Left lung (tissue), 14 donors: ENCODE data around the gene METAP1. TPM values are rescaled to one million over a fixed set of nuclear protein-coding genes. Genes with fewer than 3 reads are reported as not detected.

Source experiments
- ATAC-seq: fragments of 200-7000 bp; cut with Tn5 transposase; one replicate; pipeline ENCODE4 v1.9.1; 2020; ENCODE audit warnings: moderate library complexity
- DNase-seq, 4 donors: peaks; one replicate each; pipeline ENCODE4 v3.0.0-alpha.2; 2013 to 2020
- H3K27ac ChIP-seq, 2 donors: fragments of 200-600 bp; sonication (generic) in 1 of 2; one replicate each; pipeline versions ENCODE4 v1.5.0 to v1.8.0; 2020 to 2021
- H3K27me3 ChIP-seq, 2 donors: fragments of 200-600 bp; sonication (generic) in 1 of 2; one replicate each; pipeline versions ENCODE4 v1.5.0 to v1.8.0; 2020 to 2021
- H3K36me3 ChIP-seq, 2 donors: fragments of 200-600 bp; sonication (generic) in 1 of 2; one replicate each; pipeline versions ENCODE4 v1.5.0 to v1.8.0; 2020 to 2021
- H3K4me1 ChIP-seq, 2 donors: fragments of 200-600 bp; one replicate each; pipeline ENCODE4 v1.8.0; 2021
- H3K4me3 ChIP-seq, 2 donors: fragments of 200-600 bp; sonication (generic) in 1 of 2; one replicate each; pipeline versions ENCODE4 v1.5.0 to v1.8.0; 2020 to 2021; ENCODE audit warnings: mild to moderate bottlenecking in 1 of 2
- H3K9me3 ChIP-seq, 2 donors: fragments of 200-600 bp; sonication (generic) in 1 of 2; one replicate each; pipeline versions ENCODE4 v1.5.0 to v1.8.0; 2020 to 2021
- intact Hi-C, 2 donors: fragments of 100-400 bp; cut with DNase I; formaldehyde crosslinking; loops; one replicate each; pipeline versions ENCODE4 v1.11.2 to v1.14.2; 2022
- long read RNA-seq, 12 donors: library from polyadenylated mRNA in 2 of 12; unstranded in 2 of 12; transcript quantifications; one replicate each; pipeline ENCODE4 v2.0.0 and lab custom pipeline, GENCODE V29; 2019 to 2026
- polyA plus RNA-seq, 6 donors: library from polyadenylated mRNA; unstranded; fragments of 120-200 nt; gene quantifications; one replicate each; pipeline ENCODE4 v1.2.1, GENCODE V29; 2013; ENCODE audit not compliant: insufficient read length in 6 of 6
- total RNA-seq, 2 donors: library from RNA; stranded (reverse); fragmentation: NEBNext Ultra II Directional; extraction: Animal tissue kit (Norgen Biotek cat#: 25700); gene quantifications; one replicate each; pipeline ENCODE4 v1.2.1, GENCODE V29; 2021
- TF ChIP-seq, protein P1 (sequence below), 2 donors: fragments of 200-600 bp; sonication (generic) in 1 of 2; IDR thresholded peaks; one replicate each; pipeline versions ENCODE4 v1.5.0 to v1.8.0; 2021; ENCODE audit warnings: antibody characterized with exemption in 2 of 2
- donor health status: DM: no; HTN: yes; CAD: no.
- donor health status: DM: no; HTN: no; CAD: no.

The METAP1 gene
- total RNA-seq (10 to 100 TPM; 31.5 to 42.8 TPM), polyA plus RNA-seq (10 to 100 TPM; 56.8 to 73.1 (median 64.4) TPM)
- long read RNA-seq, donor 1, transcript METAP1-201 (11 exons, 2,791 nt), result major isoform, 13 of 383 reads
- long read RNA-seq, donor 1, partial matches to known transcripts, result 264 of 383 reads
- long read RNA-seq, donor 1, other reads (novel, unspliced or antisense), result 106 of 383 reads
- long read RNA-seq, donor 2, transcript METAP1-201 (11 exons, 2,791 nt), result major isoform, 12 of 17 reads
- long read RNA-seq, donor 2, partial matches to known transcripts, result 5 of 17 reads
- long read RNA-seq, donor 2, other reads (novel, unspliced or antisense), result 0 of 17 reads
- long read RNA-seq, donor 3, transcript METAP1-201 (11 exons, 2,791 nt), result major isoform, 16 of 321 reads
- long read RNA-seq, donor 3, partial matches to known transcripts, result 148 of 321 reads
- long read RNA-seq, donor 3, other reads (novel, unspliced or antisense), result 157 of 321 reads
- long read RNA-seq, donor 4, partial matches to known transcripts, result 0 of 5 reads
- long read RNA-seq, donor 4, other reads (novel, unspliced or antisense), result 1 of 5 reads
- long read RNA-seq, donor 5, transcript METAP1-201 (11 exons, 2,791 nt), result major isoform, 10 of 328 reads
- long read RNA-seq, donor 5, partial matches to known transcripts, result 318 of 328 reads
- long read RNA-seq, donor 5, other reads (novel, unspliced or antisense), result 0 of 328 reads
- long read RNA-seq, donor 6, transcript METAP1-201 (11 exons, 2,791 nt), result major isoform, 12 of 452 reads
- long read RNA-seq, donor 6, partial matches to known transcripts, result 440 of 452 reads
- long read RNA-seq, donor 6, other reads (novel, unspliced or antisense), result 0 of 452 reads
- long read RNA-seq, donor 7, transcript METAP1-201 (11 exons, 2,791 nt), result major isoform, 9 of 290 reads
- long read RNA-seq, donor 7, partial matches to known transcripts, result 207 of 290 reads
- long read RNA-seq, donor 7, other reads (novel, unspliced or antisense), result 74 of 290 reads
- long read RNA-seq, donor 8, transcript METAP1-201 (11 exons, 2,791 nt), result major isoform, 15 of 311 reads
- long read RNA-seq, donor 8, partial matches to known transcripts, result 248 of 311 reads
- long read RNA-seq, donor 8, other reads (novel, unspliced or antisense), result 48 of 311 reads
- long read RNA-seq, donor 9, result 0 reads
- long read RNA-seq, donor 10, partial matches to known transcripts, result 0 of 1 reads
- long read RNA-seq, donor 10, other reads (novel, unspliced or antisense), result 0 of 1 reads
- long read RNA-seq, donor 11, partial matches to known transcripts, result 197 of 229 reads
- long read RNA-seq, donor 11, other reads (novel, unspliced or antisense), result 28 of 229 reads
- long read RNA-seq, donor 12, transcript METAP1-201 (11 exons, 2,791 nt), result major isoform, 7 of 398 reads
- long read RNA-seq, donor 12, partial matches to known transcripts, result 238 of 398 reads
- long read RNA-seq, donor 12, other reads (novel, unspliced or antisense), result 153 of 398 reads

DNA sequence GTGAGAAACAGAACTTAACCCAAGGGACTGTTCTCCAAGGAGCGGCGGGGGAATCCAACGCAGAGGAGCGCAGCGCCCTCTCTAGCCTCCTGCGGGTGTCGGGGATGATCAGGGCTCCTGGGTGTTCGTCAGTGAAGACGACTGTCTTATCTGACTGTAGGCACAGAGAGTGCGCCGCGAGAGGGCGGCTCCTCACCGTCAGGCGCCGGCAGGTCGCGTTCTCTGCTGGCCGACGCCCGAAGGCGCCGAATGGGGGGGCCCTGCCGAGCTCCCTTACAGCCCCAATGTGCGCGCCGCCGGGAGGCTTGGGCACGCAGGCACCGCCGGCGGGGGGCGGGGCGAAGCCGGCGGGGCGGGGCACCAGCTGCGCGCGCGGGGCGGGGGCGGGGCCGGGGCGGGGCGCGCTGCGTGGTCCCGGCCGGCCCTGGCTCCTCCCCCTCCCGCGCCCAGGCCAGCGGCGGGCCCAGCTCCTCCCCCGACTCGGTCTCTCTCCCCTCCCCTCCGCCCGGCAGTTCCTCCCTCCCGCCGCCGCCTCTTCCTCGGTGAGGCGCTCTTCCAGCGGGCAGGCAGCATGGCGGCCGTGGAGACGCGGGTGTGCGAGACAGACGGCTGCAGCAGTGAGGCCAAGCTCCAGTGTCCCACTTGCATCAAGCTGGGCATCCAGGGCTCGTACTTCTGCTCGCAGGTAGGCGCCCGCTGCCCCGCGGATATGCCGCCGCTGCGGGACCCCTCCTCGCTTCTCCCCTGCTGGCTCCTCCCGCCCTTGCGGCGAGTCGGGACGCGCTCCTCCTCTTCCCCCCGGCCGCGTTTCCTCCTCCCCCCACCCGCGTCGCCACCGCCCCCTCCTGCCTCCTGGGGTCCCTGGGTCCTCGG is at the start of gene METAP1:
METAP1 (plus strand) TSS at position 539 of the 873 bp plus-strand sequence; CDS start at position 572, 33 bp downstream.
- Histone ChIP-seq H3K4me3 (peak within 1 kb of the TSS; percentile 95 to 97), H3K9me3 (peaks cover 0 to 4% of the 10 kb centered on the region in 2 donors), H3K27ac (peak within 1 kb of the TSS; percentile 88 to 89), H3K27me3 (no peaks in the 10 kb centered on the region), H3K36me3 (no peaks in the 10 kb centered on the region), H3K4me1 (peaks cover 8 to 23% of the 10 kb centered on the region in 2 donors)
- intact Hi-C loops, result no loop called here
- DNase-seq (peak; percentile 90 to 99 (median 95)), ATAC-seq (peak; percentile 94)
- TF ChIP-seq, protein P1, sequence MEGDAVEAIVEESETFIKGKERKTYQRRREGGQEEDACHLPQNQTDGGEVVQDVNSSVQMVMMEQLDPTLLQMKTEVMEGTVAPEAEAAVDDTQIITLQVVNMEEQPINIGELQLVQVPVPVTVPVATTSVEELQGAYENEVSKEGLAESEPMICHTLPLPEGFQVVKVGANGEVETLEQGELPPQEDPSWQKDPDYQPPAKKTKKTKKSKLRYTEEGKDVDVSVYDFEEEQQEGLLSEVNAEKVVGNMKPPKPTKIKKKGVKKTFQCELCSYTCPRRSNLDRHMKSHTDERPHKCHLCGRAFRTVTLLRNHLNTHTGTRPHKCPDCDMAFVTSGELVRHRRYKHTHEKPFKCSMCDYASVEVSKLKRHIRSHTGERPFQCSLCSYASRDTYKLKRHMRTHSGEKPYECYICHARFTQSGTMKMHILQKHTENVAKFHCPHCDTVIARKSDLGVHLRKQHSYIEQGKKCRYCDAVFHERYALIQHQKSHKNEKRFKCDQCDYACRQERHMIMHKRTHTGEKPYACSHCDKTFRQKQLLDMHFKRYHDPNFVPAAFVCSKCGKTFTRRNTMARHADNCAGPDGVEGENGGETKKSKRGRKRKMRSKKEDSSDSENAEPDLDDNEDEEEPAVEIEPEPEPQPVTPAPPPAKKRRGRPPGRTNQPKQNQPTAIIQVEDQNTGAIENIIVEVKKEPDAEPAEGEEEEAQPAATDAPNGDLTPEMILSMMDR (IDR thresholded peaks at IDR 0.05), result peak; percentile 20 to 38

DNA sequence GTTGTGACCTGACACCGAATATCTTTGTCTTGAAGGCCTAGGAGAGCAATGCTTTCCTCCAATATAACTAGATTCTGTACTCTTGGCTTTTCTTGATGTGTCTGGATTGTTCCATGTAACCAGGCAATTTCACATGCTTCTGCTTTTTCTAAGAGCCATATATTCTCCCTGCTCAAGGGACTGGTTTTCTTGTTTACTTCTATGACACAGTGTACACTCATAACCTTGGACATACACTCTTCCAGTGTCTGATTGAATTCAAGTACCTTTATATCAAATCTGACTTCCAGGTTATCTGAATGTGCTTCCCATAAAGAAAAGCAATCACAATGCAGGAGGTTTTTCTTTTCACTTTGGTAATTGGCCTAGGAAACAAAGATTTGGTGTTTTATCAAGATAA is 49.2 kb upstream of the METAP1 start:
- DNase-seq (no peak), ATAC-seq (peak; percentile 21)
- H3K4me3 ChIP-seq, result no peak overlapping the region
- H3K9me3 ChIP-seq, result no peaks in the 10 kb centered on the region
- no peaks in the 10 kb centered on the region for H3K27me3 ChIP-seq
- no peaks in the 10 kb centered on the region for H3K36me3 ChIP-seq
- TF ChIP-seq, protein P1 (IDR thresholded peaks at IDR 0.05), result no peak
- no peaks in the 10 kb centered on the region for H3K4me1 ChIP-seq
- no peak overlapping the region for H3K27ac ChIP-seq
- intact Hi-C loops, result no loop called here

DNA sequence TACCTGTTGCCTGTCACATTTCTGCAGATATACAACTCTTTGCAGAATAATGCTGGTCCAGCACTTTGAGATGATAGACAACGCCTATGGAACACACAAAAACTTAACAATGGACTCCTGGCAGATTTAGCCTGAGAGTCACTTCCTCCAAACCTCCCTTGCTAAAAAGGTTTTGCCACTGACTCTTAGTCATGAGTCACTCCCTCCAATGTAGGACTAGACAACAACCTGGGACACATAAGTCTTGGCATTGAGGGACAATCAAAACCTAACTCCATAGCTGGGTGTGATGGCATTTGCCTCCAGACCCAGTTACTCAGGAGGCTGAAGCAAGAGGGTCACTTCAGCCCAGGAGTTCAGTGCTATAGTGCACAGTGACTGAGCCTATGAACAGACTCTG is 44.6 kb upstream of the METAP1 start:
- Histone ChIP-seq H3K36me3 (no peaks in the 10 kb centered on the region), H3K9me3 (no peaks in the 10 kb centered on the region), H3K4me1 (no peaks in the 10 kb centered on the region), H3K4me3 (no peak overlapping the region), H3K27ac (no peak overlapping the region), H3K27me3 (no peaks in the 10 kb centered on the region)
- no peak for ATAC-seq
- intact Hi-C loops, result no loop called here
- DNase-seq, result no peak
- TF ChIP-seq, protein P1 (IDR thresholded peaks at IDR 0.05), result no peak

DNA sequence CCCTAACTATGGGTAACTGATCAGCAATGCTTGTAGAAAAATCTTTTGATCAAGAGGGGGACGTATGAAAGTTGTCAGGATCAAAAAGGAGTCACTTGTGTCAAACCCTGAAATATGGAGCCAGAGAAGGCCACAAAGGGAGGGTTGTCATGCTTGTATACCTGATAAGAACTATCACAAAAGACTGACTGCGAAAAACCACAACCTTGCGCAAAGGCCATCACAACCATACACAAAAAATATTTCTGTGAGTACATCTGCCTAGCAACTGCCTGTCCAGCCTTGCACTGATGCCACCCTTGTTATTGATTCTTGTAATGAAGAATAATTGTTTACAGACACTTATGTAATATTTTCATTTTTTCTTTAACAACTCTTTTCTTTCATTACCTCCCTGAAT is 43.8 kb upstream of the METAP1 start:
- Histone ChIP-seq H3K27ac (no peak overlapping the region), H3K36me3 (no peaks in the 10 kb centered on the region), H3K27me3 (no peaks in the 10 kb centered on the region), H3K9me3 (no peaks in the 10 kb centered on the region), H3K4me3 (no peak overlapping the region), H3K4me1 (no peaks in the 10 kb centered on the region)
- TF ChIP-seq, protein P1 (IDR thresholded peaks at IDR 0.05), result no peak
- DNase-seq, result no peak
- no peak for ATAC-seq
- intact Hi-C loops, result no loop called here
